ENCODE results near the gene SORCS2. TPM values are rescaled to one million over a fixed set of nuclear protein-coding genes. Genes with fewer than 3 reads are reported as not detected.

The SORCS2 gene
- polyA plus RNA-seq, 1 donor from 2014 or later, result 1.0 TPM

DNA sequence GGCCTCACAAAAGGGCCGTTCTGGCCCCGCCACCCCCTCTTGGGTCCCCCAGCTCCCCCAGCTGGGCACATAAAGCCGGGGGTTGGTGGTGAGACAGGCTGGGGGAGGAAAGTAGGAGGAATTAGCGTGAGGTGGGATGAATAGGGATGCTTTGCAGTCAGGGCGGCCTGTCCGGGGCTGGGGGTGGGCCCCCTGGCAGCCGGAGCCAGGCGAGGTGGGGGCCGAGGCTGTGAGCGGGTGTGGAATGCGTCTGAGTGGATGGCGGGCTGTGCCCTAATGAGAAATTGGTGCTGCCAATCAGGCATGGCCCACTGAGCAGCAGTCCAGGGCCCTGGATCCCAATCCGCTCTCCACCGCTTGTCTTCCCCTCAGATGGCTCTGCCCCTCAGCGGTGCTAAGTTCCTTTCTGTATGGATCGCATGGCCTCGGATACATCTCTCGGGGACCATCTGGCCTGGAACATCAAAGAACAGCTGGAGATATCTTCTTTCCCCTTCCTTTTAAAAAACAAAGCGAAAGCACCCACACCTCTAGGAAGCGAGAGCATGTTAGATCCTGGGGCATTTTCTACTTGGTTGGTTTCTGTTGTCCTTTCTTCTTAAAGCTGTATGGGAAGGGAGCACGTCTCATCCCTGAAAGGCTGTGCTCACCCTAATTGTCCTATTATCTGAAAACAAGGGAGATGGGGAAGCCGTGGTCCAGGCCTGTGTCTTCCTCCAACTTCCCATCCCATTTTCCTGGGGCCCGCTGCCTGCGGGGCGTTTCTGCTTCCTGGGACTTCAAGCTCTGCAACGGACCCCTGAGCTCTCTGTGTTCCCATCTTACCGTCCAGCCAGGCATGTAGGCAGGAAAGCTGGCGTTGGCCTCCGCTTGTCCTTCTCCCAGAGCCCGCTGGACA lies 106.9 kb downstream of the SORCS2 start:
- H3F3A ChIP-seq (ENCODE audit: insufficient read depth, low read length, poor library complexity, severe bottlenecking), result no peaks in the 10 kb centered on the region
- H3K79me2 ChIP-seq (replicated peaks; ENCODE audit: insufficient read depth, low read length), result no peaks in the 10 kb centered on the region
- peaks cover 3% of the 10 kb centered on the region for H3K27me3 ChIP-seq (ENCODE audit: insufficient read depth, low read depth, low read length)
- H3K9me3 ChIP-seq (ENCODE audit: low read length), result no peaks in the 10 kb centered on the region
- no peaks in the 10 kb centered on the region for H3K36me3 ChIP-seq (ENCODE audit: insufficient read depth, low read length)
- H3K4me3 ChIP-seq (ENCODE audit: low read length), result no peak overlapping the region
- TF ChIP-seq SMC3 (conservative IDR thresholded peaks at IDR 0.05; ENCODE audit: poor library complexity), result no peak
- no peak for TF ChIP-seq EP300 (conservative IDR thresholded peaks at IDR 0.05; ENCODE audit: poor library complexity, severe bottlenecking)
- TF ChIP-seq MXI1 (conservative IDR thresholded peaks at IDR 0.05; ENCODE audit: poor library complexity, severe bottlenecking), result no peak
- TF ChIP-seq RAD21 (conservative IDR thresholded peaks at IDR 0.05), result no peak
- TF ChIP-seq POLR2AphosphoS5 (IDR thresholded peaks at IDR 0.05), result no peak
- no peak for TF ChIP-seq REST (IDR thresholded peaks at IDR 0.05; ENCODE audit: borderline replicate concordance)
- TF ChIP-seq EZH2 (IDR thresholded peaks at IDR 0.05; ENCODE audit: borderline replicate concordance, insufficient read depth, low read length, poor library complexity, severe bottlenecking), result no peak
- no peak for TF ChIP-seq TAF1 (IDR thresholded peaks at IDR 0.05; ENCODE audit: low read depth)
- no peak for TF ChIP-seq CTCF (IDR thresholded peaks at IDR 0.05; ENCODE audit: poor library complexity, severe bottlenecking)
- no peak overlapping the region for H3K27ac ChIP-seq (ENCODE audit: low read length)
- H3K4me2 ChIP-seq (ENCODE audit: low read length), result no peak overlapping the region
- no peaks in the 10 kb centered on the region for H3K9me2 ChIP-seq (ENCODE audit: insufficient read depth, low read length)
- H2AFZ ChIP-seq (ENCODE audit: low read depth, low read length), result no peak overlapping the region
- H4K20me1 ChIP-seq (ENCODE audit: insufficient read depth), result no peaks in the 10 kb centered on the region
- H3K9ac ChIP-seq (ENCODE audit: low read length), result no peak overlapping the region

DNA sequence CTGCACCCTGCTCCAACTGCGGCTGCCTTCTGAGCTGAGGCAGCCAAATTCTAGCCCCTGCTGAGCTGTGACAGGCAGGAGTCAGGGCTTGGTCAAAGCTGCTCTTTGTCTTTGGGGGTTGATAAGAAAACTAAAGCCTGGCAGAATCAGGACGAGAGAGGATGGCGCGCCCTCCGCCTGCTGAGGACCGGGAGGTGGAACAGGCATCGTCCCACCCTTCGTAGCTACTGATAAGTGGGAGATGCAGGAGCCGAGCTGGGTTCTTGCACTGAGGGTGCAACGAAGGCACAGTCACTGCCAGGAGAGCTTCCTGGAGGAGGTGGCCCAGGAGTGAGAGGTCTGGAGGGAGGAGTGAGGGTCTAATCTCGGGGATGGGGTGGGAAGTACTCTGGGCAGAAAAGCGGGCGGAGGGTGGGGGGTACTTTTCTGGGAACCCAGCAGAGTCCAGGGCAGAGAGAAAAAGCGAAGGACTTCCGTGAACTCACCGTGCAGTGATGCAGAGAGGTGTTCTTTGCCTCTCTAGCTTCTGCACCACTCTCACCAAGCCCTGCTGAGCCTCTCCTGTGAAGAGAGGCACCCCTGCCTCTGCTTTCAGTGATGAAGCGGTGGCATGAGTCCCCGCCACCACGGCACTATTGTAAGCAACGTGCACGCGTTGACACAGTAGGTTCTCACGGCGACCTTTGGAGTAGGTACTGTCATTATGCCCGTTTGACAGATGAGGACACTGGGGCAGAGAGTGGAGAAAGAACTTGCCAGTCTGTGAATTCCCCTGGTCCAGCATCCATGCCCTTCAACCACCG lies 107.8 kb downstream of the SORCS2 start:
- Histone ChIP-seq H3K4me3 (ENCODE audit: low read length) (no peak overlapping the region), H3K4me2 (ENCODE audit: low read length) (no peak overlapping the region)

More for the DNA sequence above, 107.8 kb downstream of the SORCS2 start:
- TF ChIP-seq MXI1 (conservative IDR thresholded peaks at IDR 0.05; ENCODE audit: poor library complexity, severe bottlenecking) (no peak), CTCF (IDR thresholded peaks at IDR 0.05; ENCODE audit: poor library complexity, severe bottlenecking) (no peak), SMC3 (conservative IDR thresholded peaks at IDR 0.05; ENCODE audit: poor library complexity) (no peak), EP300 (conservative IDR thresholded peaks at IDR 0.05; ENCODE audit: poor library complexity, severe bottlenecking) (no peak), REST (IDR thresholded peaks at IDR 0.05; ENCODE audit: borderline replicate concordance) (no peak)
- peaks cover 3% of the 10 kb centered on the region for H3K27me3 ChIP-seq (ENCODE audit: insufficient read depth, low read depth, low read length)
- no peaks in the 10 kb centered on the region for H3K36me3 ChIP-seq (ENCODE audit: insufficient read depth, low read length)
- H3F3A ChIP-seq (ENCODE audit: insufficient read depth, low read length, poor library complexity, severe bottlenecking), result no peaks in the 10 kb centered on the region
- no peak overlapping the region for H3K9ac ChIP-seq (ENCODE audit: low read length)
- H3K9me2 ChIP-seq (ENCODE audit: insufficient read depth, low read length), result no peaks in the 10 kb centered on the region
- no peaks in the 10 kb centered on the region for H4K20me1 ChIP-seq (ENCODE audit: insufficient read depth)
- H3K27ac ChIP-seq (ENCODE audit: low read length), result no peak overlapping the region
- no peak overlapping the region for H2AFZ ChIP-seq (ENCODE audit: low read depth, low read length)
- H3K9me3 ChIP-seq (ENCODE audit: low read length), result no peaks in the 10 kb centered on the region
- no peaks in the 10 kb centered on the region for H3K79me2 ChIP-seq (replicated peaks; ENCODE audit: insufficient read depth, low read length)

Data from neural cell (in vitro differentiated cells).